Natural killer cell (primary cell): Measurements from ENCODE around the gene OGFOD3. TPM values are rescaled to one million over a fixed set of nuclear protein-coding genes. Genes with fewer than 3 reads are reported as not detected.
A peak's percentile ranks its signal among the peaks of the same experiment; 100 is the strongest.

ENCODE experiments used
- ATAC-seq, 3 donors: fragments of 150-1000 bp in 2 of 3; fragments of 200-7000 bp in 1 of 3; cut with Tn5 transposase; 1 replicate in 1 of 3; 2 replicates in 2 of 3; pipeline ENCODE4 v1.10.0; 2021; ENCODE audit warnings: mild to moderate bottlenecking in 2 of 3, moderate library complexity in 2 of 3
- DNase-seq, 2 donors: peaks; one replicate each; pipeline versions ENCODE4 v3.0.0 to v3.0.0-alpha.2; 2013 to 2021; ENCODE audit warnings: mixed read lengths in 1 of 2
- H3K27ac ChIP-seq: one replicate; pipeline ENCODE4 v1.5.1; 2013; ENCODE audit warnings: mild to moderate bottlenecking, low read length
- H3K27me3 ChIP-seq: one replicate; pipeline ENCODE4 v1.6.1; 2013; ENCODE audit warnings: low read length; ENCODE audit not compliant: control insufficient read depth, insufficient read depth
- H3K36me3 ChIP-seq: one replicate; pipeline ENCODE4 v1.6.1; 2013; ENCODE audit warnings: low read length; ENCODE audit not compliant: control insufficient read depth, insufficient read depth
- H3K4me1 ChIP-seq: one replicate; pipeline ENCODE4 v1.6.1; 2013; ENCODE audit warnings: low read length; ENCODE audit not compliant: control insufficient read depth, insufficient read depth
- H3K4me3 ChIP-seq: one replicate; pipeline ENCODE4 v1.5.1; 2013; ENCODE audit warnings: low read length
- H3K9me3 ChIP-seq: one replicate; pipeline ENCODE4 v1.6.1; 2013; ENCODE audit warnings: low read length; ENCODE audit not compliant: control insufficient read depth, insufficient read depth
- H3K27ac Mint-ChIP-seq, 2 donors: one replicate each; pipeline ENCODE4 v1.8.0; 2022; ENCODE audit warnings: mild to moderate bottlenecking in 2 of 2, mixed read lengths in 2 of 2, moderate library complexity in 1 of 2
- H3K27me3 Mint-ChIP-seq, 2 donors: one replicate each; pipeline ENCODE4 v1.8.0; 2022; ENCODE audit warnings: low read depth in 2 of 2, mixed read lengths in 2 of 2
- H3K36me3 Mint-ChIP-seq: one replicate; pipeline ENCODE4 v1.8.0; 2022; ENCODE audit warnings: mixed read lengths
- H3K4me1 Mint-ChIP-seq, 2 donors: one replicate each; pipeline ENCODE4 v1.8.0; 2022; ENCODE audit warnings: mixed read lengths in 2 of 2
- H3K4me3 Mint-ChIP-seq: one replicate; pipeline ENCODE4 v1.8.0; 2022; ENCODE audit warnings: mild to moderate bottlenecking, moderate library complexity, mixed read lengths
- H3K9me3 Mint-ChIP-seq, 2 donors: one replicate each; pipeline ENCODE4 v1.8.0; 2022; ENCODE audit warnings: mixed read lengths in 2 of 2
- WGBS: methylation state at CpG from one replicate; pipeline ENCODE4 v1.1.7; 2013; ENCODE audit warnings: missing lambda C conversion rate; ENCODE audit not compliant: insufficient coverage; 5-methylcytosine and 5-hydroxymethylcytosine counted together
- intact Hi-C: fragments of 100-400 bp; cut with micrococcal nuclease; formaldehyde crosslinking; loops from one replicate; pipeline ENCODE4 v1.14.2; 2022
- total RNA-seq, 4 donors: library from RNA; stranded (reverse); fragments of 120-200 nt in 1 of 4; gene quantifications; one replicate each; pipeline versions ENCODE4 v1.2.3 to v1.2.4, GENCODE V29; 2013 to 2022
- TF ChIP-seq, protein P1 (sequence below): fragments of 200-600 bp; IDR thresholded peaks from one replicate; pipeline ENCODE4 v1.8.0; 2022; ENCODE audit warnings: antibody characterized with exemption

OGFOD3 gene
- total RNA-seq, 3 donors from 2014 or later (not counting 1 experiment from before 2014, with no cell fraction given): 21.6 to 28.6 (median 23.3) TPM

- ATAC-seq (no peak), DNase-seq (peak in 1 of 2 donors; percentile 29)
- intact Hi-C loops: loop anchor here (5.0 to 10.0 kb wide), 2 partner anchors 64 to 172 kb away; no protein-coding TSS in a partner anchor
- Mint-ChIP-seq H3K4me3 (no peak overlapping the region), H3K27me3 (no peaks in the 10 kb centered on the region), H3K9me3 (no peaks in the 10 kb centered on the region), H3K27ac (no peak overlapping the region), H3K36me3 (peaks cover 5% of the 10 kb centered on the region), H3K4me1 (peaks cover 28 to 36% of the 10 kb centered on the region in 2 donors)
- 61% methylated on average over 5 of the region's 6 CpGs for WGBS
- Histone ChIP-seq H3K9me3 (no peaks in the 10 kb centered on the region), H3K4me1 (peaks cover 21% of the 10 kb centered on the region), H3K4me3 (no peak overlapping the region), H3K27ac (no peak overlapping the region), H3K36me3 (peaks cover 8% of the 10 kb centered on the region), H3K27me3 (no peaks in the 10 kb centered on the region)
- TF ChIP-seq, protein P1, sequence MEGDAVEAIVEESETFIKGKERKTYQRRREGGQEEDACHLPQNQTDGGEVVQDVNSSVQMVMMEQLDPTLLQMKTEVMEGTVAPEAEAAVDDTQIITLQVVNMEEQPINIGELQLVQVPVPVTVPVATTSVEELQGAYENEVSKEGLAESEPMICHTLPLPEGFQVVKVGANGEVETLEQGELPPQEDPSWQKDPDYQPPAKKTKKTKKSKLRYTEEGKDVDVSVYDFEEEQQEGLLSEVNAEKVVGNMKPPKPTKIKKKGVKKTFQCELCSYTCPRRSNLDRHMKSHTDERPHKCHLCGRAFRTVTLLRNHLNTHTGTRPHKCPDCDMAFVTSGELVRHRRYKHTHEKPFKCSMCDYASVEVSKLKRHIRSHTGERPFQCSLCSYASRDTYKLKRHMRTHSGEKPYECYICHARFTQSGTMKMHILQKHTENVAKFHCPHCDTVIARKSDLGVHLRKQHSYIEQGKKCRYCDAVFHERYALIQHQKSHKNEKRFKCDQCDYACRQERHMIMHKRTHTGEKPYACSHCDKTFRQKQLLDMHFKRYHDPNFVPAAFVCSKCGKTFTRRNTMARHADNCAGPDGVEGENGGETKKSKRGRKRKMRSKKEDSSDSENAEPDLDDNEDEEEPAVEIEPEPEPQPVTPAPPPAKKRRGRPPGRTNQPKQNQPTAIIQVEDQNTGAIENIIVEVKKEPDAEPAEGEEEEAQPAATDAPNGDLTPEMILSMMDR: no peak
Measured at GRCh38 chr17:82416771-82417170, 1.6 kb downstream of the OGFOD3 start.

GRCh38 chr17:82416264-82416663, 2.1 kb downstream of the OGFOD3 start:
- Histone ChIP-seq H3K36me3 (peaks cover 8% of the 10 kb centered on the region), H3K27me3 (no peaks in the 10 kb centered on the region), H3K4me1 (peaks cover 21% of the 10 kb centered on the region), H3K9me3 (no peaks in the 10 kb centered on the region), H3K4me3 (no peak overlapping the region), H3K27ac (no peak overlapping the region)
- DNase-seq: no peak
- TF ChIP-seq, protein P1: no peak
- no peaks in the 10 kb centered on the region for H3K9me3 Mint-ChIP-seq
- WGBS: 100% methylated on average over 3 of the region's 4 CpGs
- no peak overlapping the region for H3K27ac Mint-ChIP-seq
- H3K27me3 Mint-ChIP-seq: no peaks in the 10 kb centered on the region
- intact Hi-C loops: loop anchor here (5.0 to 10.0 kb wide), 2 partner anchors 64 to 171 kb away; no protein-coding TSS in a partner anchor
- H3K4me3 Mint-ChIP-seq: no peak overlapping the region
- H3K36me3 Mint-ChIP-seq: peaks cover under 1% of the 10 kb centered on the region
- peaks cover 28 to 32% of the 10 kb centered on the region in 2 donors for H3K4me1 Mint-ChIP-seq
- ATAC-seq: no peak

GRCh38 chr17:82415786-82416185, 2.6 kb downstream of the OGFOD3 start:
- H3K4me1 ChIP-seq: peaks cover 21% of the 10 kb centered on the region
- no peaks in the 10 kb centered on the region for H3K9me3 ChIP-seq
- no peak overlapping the region for H3K27ac ChIP-seq
- H3K4me3 Mint-ChIP-seq: no peak overlapping the region
- intact Hi-C loops: loop anchor here (5.0 to 10.0 kb wide), 2 partner anchors 63 to 171 kb away; no protein-coding TSS in a partner anchor
- no peaks in the 10 kb centered on the region for H3K36me3 Mint-ChIP-seq
- H3K36me3 ChIP-seq: peaks cover 5% of the 10 kb centered on the region
- DNase-seq (no peak), ATAC-seq (no peak)
- no peak overlapping the region for H3K27ac Mint-ChIP-seq
- H3K4me1 Mint-ChIP-seq: peaks cover 27 to 28% of the 10 kb centered on the region in 2 donors
- no peaks in the 10 kb centered on the region for H3K9me3 Mint-ChIP-seq
- WGBS: 96% methylated on average over 8 of the region's 9 CpGs
- no peaks in the 10 kb centered on the region for H3K27me3 Mint-ChIP-seq
- no peaks in the 10 kb centered on the region for H3K27me3 ChIP-seq
- H3K4me3 ChIP-seq: no peak overlapping the region
- TF ChIP-seq, protein P1: no peak

DNA sequence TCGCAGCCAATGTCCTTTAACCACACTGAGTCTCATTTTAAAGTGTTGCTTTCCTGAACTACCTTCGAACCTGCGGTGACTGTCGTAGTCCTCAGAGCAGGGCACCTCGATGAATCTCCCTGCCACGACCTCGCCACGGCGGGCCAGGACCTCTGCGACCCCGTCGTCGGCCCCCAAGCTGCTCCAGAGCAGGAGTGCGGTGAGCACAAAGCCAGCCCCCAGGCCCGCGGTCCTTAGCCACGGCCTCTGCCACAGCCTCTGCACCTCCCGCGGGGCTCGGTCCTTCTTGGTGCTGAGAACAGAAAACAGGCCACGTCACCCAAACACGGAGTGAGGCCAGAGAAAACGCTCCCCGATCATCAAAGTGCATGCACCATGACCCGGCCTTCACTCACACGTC, 3.0 kb downstream of the OGFOD3 start:
- peaks cover 20% of the 10 kb centered on the region for H3K4me1 ChIP-seq
- peaks cover 27 to 28% of the 10 kb centered on the region in 2 donors for H3K4me1 Mint-ChIP-seq
- TF ChIP-seq, protein P1: no peak
- H3K27me3 Mint-ChIP-seq: no peaks in the 10 kb centered on the region
- peak overlapping the region; percentile 9 for H3K4me3 Mint-ChIP-seq
- no peak overlapping the region for H3K4me3 ChIP-seq
- intact Hi-C loops: loop anchor here (5.0 to 10.0 kb wide), 2 partner anchors 63 to 171 kb away; no protein-coding TSS in a partner anchor
- no peak for ATAC-seq
- H3K9me3 ChIP-seq: no peaks in the 10 kb centered on the region
- no peaks in the 10 kb centered on the region for H3K27me3 ChIP-seq
- no peak overlapping the region for H3K27ac Mint-ChIP-seq
- H3K36me3 ChIP-seq: peaks cover 7% of the 10 kb centered on the region
- 97% methylated on average over 26 of the region's 26 CpGs for WGBS
- no peak for DNase-seq
- H3K27ac ChIP-seq: no peak overlapping the region
- H3K36me3 Mint-ChIP-seq: no peaks in the 10 kb centered on the region
- H3K9me3 Mint-ChIP-seq: no peaks in the 10 kb centered on the region
